ENCODE measurements around the gene LRRC1. TPM values are rescaled to one million over a fixed set of nuclear protein-coding genes. Genes with fewer than 3 reads are reported as not detected.

The LRRC1 gene
- total and polyA plus RNA-seq, 2 of the 13 experiments (the other 11 are each of a cell fraction or from before 2014, with no cell fraction given) = 15.6 to 27.7 TPM

GRCh38 chr6:53794720-53795339 lies at the start of gene LRRC1 (continued):
- TF ChIP-seq, protein P1, sequence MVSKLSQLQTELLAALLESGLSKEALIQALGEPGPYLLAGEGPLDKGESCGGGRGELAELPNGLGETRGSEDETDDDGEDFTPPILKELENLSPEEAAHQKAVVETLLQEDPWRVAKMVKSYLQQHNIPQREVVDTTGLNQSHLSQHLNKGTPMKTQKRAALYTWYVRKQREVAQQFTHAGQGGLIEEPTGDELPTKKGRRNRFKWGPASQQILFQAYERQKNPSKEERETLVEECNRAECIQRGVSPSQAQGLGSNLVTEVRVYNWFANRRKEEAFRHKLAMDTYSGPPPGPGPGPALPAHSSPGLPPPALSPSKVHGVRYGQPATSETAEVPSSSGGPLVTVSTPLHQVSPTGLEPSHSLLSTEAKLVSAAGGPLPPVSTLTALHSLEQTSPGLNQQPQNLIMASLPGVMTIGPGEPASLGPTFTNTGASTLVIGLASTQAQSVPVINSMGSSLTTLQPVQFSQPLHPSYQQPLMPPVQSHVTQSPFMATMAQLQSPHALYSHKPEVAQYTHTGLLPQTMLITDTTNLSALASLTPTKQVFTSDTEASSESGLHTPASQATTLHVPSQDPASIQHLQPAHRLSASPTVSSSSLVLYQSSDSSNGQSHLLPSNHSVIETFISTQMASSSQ (IDR thresholded peaks at IDR 0.05; ENCODE audit: low read depth) = no peak
- TF ChIP-seq, protein P1 (CRISPR knock-in tag; IDR thresholded peaks at IDR 0.05; ENCODE audit: borderline replicate concordance) = no peak
- TF ChIP-seq AKNA (CRISPR knock-in tag; IDR thresholded peaks at IDR 0.05; ENCODE audit: borderline replicate concordance) = no peak; the same call in 1 of the 2 replicates
- TF ChIP-seq HNRNPL (IDR thresholded peaks at IDR 0.05; ENCODE audit: low read depth, low read length) = 0 out of 2 replicates have a peak, but pooled peaks have one; percentile 44
- peak; percentile 97 for TF ChIP-seq ATF7-NPFF (CRISPR knock-in tag; IDR thresholded peaks at IDR 0.05; ENCODE audit: low read depth)
- TF ChIP-seq GATAD2A (CRISPR knock-in tag; IDR thresholded peaks at IDR 0.05) = no peak; the same call in none of the 2 replicates
- TF ChIP-seq TEAD2 (CRISPR knock-in tag; IDR thresholded peaks at IDR 0.05) = peak; percentile 57; the same call in 1 of the 2 replicates
- no peak for TF ChIP-seq ZNF484 (CRISPR knock-in tag; IDR thresholded peaks at IDR 0.05; ENCODE audit: borderline replicate concordance, low read depth)
- no peak for TF ChIP-seq TBP (CRISPR knock-in tag; IDR thresholded peaks at IDR 0.05)
- TF ChIP-seq ZMYM2 (CRISPR knock-in tag; IDR thresholded peaks at IDR 0.05) = 0 out of 2 replicates have a peak, but pooled peaks have one; percentile 29
- no peak for TF ChIP-seq CEBPZ (IDR thresholded peaks at IDR 0.05; ENCODE audit: low read length)
- TF ChIP-seq CCAR2 (optimal IDR thresholded peaks at IDR 0.05; ENCODE audit: low read depth, low read length) = peak; percentile 53
- TF ChIP-seq KAT8 (CRISPR knock-in tag; IDR thresholded peaks at IDR 0.05) = peak; percentile 88; the same call in 1 of the 2 replicates
- peak; percentile 53 for TF ChIP-seq ARNT2 (CRISPR knock-in tag; IDR thresholded peaks at IDR 0.05; ENCODE audit: low read depth)
- TF ChIP-seq ZNF343 (CRISPR knock-in tag; IDR thresholded peaks at IDR 0.05) = no peak
- TF ChIP-seq HCFC1 (IDR thresholded peaks at IDR 0.05; ENCODE audit: low read depth, low read length) = peak; percentile 49
- TF ChIP-seq KLF15 (CRISPR knock-in tag; IDR thresholded peaks at IDR 0.05; ENCODE audit: borderline replicate concordance) = 0 out of 2 replicates have a peak, but pooled peaks have one; percentile 26

Measured in HepG2 (cell line).